ENCODE results near the gene IL18.
"Not testable (repeated sequence)": the region's sequence is repeated elsewhere in the genome, so short reads cannot be mapped to it uniquely, and the experiment has no call there.

DNA sequence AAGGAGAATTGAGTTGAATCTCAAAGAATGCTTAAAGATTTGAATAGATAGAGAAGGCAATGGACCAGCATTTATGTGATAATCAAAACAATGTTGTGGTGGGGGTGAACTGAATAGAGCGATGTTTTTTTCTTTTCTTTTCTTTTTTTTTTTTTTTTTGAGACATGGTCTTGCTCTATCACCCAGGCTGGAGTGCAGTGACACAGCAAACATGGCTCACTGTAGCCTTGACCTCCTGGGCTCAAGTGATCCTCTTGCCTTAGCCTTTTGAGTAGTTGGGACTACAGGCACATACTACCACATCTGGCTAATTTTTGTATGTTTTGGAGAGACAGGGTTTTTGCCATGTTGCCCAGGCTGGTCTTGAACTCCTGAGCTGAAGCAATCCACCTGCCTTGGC is 1.7 kb downstream of the IL18 start:
- TF ChIP-seq EZH2 (IDR thresholded peaks at IDR 0.05; ENCODE audit: borderline replicate concordance, low read depth, low read length, severe bottlenecking), result not testable (repeated sequence)
- TF ChIP-seq, protein P1, sequence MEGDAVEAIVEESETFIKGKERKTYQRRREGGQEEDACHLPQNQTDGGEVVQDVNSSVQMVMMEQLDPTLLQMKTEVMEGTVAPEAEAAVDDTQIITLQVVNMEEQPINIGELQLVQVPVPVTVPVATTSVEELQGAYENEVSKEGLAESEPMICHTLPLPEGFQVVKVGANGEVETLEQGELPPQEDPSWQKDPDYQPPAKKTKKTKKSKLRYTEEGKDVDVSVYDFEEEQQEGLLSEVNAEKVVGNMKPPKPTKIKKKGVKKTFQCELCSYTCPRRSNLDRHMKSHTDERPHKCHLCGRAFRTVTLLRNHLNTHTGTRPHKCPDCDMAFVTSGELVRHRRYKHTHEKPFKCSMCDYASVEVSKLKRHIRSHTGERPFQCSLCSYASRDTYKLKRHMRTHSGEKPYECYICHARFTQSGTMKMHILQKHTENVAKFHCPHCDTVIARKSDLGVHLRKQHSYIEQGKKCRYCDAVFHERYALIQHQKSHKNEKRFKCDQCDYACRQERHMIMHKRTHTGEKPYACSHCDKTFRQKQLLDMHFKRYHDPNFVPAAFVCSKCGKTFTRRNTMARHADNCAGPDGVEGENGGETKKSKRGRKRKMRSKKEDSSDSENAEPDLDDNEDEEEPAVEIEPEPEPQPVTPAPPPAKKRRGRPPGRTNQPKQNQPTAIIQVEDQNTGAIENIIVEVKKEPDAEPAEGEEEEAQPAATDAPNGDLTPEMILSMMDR (IDR thresholded peaks at IDR 0.05; ENCODE audit: borderline replicate concordance, extremely low read depth, low read length, poor library complexity, severe bottlenecking), result not testable (repeated sequence)

Data from DND-41 (cell line).